Stomach (tissue), 9 donors: ENCODE results near the gene RASAL2. TPM values are rescaled to one million over a fixed set of nuclear protein-coding genes. Genes with fewer than 3 reads are reported as not detected.
"Not testable (repeated sequence)": the region's sequence is repeated elsewhere in the genome, so short reads cannot be mapped to it uniquely, and the experiment has no call there.

Experiments
- DNase-seq, 2 donors: peaks; one replicate each; pipeline versions ENCODE4 v3.0.0 to v3.0.0-alpha.2; 2013 to 2019
- H3K27ac ChIP-seq, 5 donors: fragments of 200-600 bp in 4 of 5; sonication (generic) in 4 of 5; one replicate each; pipeline ENCODE4 v1.5.1; 2013 to 2019; ENCODE audit warnings: mild to moderate bottlenecking in 1 of 5, moderate library complexity in 1 of 5
- H3K27me3 ChIP-seq, 3 donors: fragments of 200-600 bp; sonication (generic); one replicate each; pipeline ENCODE4 v1.5.1; 2017 to 2019; ENCODE audit warnings: mixed run types in 1 of 3
- H3K36me3 ChIP-seq, 4 donors: fragments of 200-600 bp; sonication (generic); 1 replicate in 3 of 4; 2 replicates in 1 of 4; pipeline ENCODE4 v1.5.1; 2016 to 2019
- H3K4me1 ChIP-seq, 4 donors: fragments of 200-600 bp; sonication (generic); one replicate each; pipeline ENCODE4 v1.5.1; 2016 to 2019
- H3K4me3 ChIP-seq, 4 donors: fragments of 200-600 bp; sonication (generic) in 3 of 4; one replicate each; pipeline ENCODE4 v1.5.1; 2016 to 2019; ENCODE audit warnings: mild to moderate bottlenecking in 1 of 4
- H3K9me3 ChIP-seq, 4 donors: fragments of 200-600 bp; sonication (generic); one replicate each; pipeline ENCODE4 v1.5.1; 2016 to 2019
- EP300 ChIP-seq: sonication (generic); formaldehyde crosslinking; IDR thresholded peaks from one replicate; pipeline ENCODE4 v1.6.1; 2017; ENCODE audit warnings: antibody characterized with exemption
- POLR2A ChIP-seq, 4 donors: fragments of 450-650 bp; IDR thresholded peaks; one replicate each; pipeline ENCODE4 v1.6.1; 2016; ENCODE audit warnings: antibody characterized with exemption in 4 of 4, control low read depth in 2 of 4, mild to moderate bottlenecking in 1 of 4, moderate library complexity in 1 of 4
- POLR2AphosphoS5 ChIP-seq, 3 donors: sonication (generic); formaldehyde crosslinking; IDR thresholded peaks; one replicate each; pipeline ENCODE4 v1.6.1; 2016; ENCODE audit warnings: antibody characterized with exemption in 3 of 3
- WGBS, 5 donors: extraction: QIAGEN DNeasy Blood & Tissue Kit in 3 of 5; methylation state at CpG; one replicate each; pipeline versions ENCODE4 v1.1.5 to v1.1.7; 2013 to 2018; 5-methylcytosine and 5-hydroxymethylcytosine counted together
- intact Hi-C: fragments of 100-400 bp; cut with DNase I; formaldehyde crosslinking; loops from one replicate; pipeline ENCODE4 v1.15.1; 2023; ENCODE audit warnings: low total_unique reads
- polyA plus RNA-seq, 3 donors: library from polyadenylated mRNA; stranded (reverse); fragments of 200-250 nt; gene quantifications; one replicate each; pipeline ENCODE4 v1.2.3, GENCODE V29; 2013
- total RNA-seq, 5 donors: library from RNA; depleted of rRNA; stranded (reverse); fragments of >200 nt; gene quantifications; one replicate each; pipeline versions ENCODE4 v1.1.0 to v1.2.3, GENCODE V29; 2014 to 2016
- TF ChIP-seq, protein P1 (sequence below), 7 experiments: fragments of 450-650 bp in 4 of 7; fragments of 200-600 bp in 3 of 7; sonication (generic) in 3 of 7; IDR thresholded peaks; one replicate each; pipeline ENCODE4 v1.5.1; 2016 to 2019; ENCODE audit warnings: antibody characterized with exemption in 7 of 7, control low read depth in 2 of 7, mild to moderate bottlenecking in 1 of 7
- donor health status: healthy with polysubstance abuse.
- donor health status: Bipolar disorder and iron deficiency.
- donor health status: healthy.

Gene RASAL2
- total and polyA plus RNA-seq, 8 donors, result 1.2 to 47.5 (median 14.3) TPM

DNA sequence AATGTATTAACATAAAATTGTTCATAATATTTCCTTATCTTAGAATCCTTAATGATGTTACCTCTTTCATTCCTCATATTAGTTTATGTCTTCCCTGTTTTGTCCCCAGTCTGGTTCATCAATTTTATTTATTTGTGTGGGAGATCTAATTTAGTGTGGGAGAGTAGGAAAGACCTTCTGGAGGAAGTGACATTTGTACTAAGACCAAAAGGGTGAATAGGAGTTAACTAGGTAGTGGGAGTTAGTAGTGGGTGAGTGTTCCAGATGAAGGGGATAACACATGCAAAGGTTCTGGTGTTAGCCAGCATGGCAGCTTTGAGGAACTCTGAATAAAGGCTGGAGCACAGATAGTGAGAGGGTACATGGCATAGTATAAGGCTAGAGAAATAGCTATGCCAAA lies 21.4 kb downstream of the RASAL2 start:
- no peak for TF ChIP-seq EP300
- no peaks in the 10 kb centered on the region for H3K9me3 ChIP-seq
- no peaks in the 10 kb centered on the region for H3K27me3 ChIP-seq
- H3K4me3 ChIP-seq, result no peak overlapping the region
- H3K27ac ChIP-seq, result no peak overlapping the region
- H3K4me1 ChIP-seq, result no peaks in the 10 kb centered on the region
- no peaks in the 10 kb centered on the region for H3K36me3 ChIP-seq
- DNase-seq, result no peak
- intact Hi-C loops, result no loop called here

DNA sequence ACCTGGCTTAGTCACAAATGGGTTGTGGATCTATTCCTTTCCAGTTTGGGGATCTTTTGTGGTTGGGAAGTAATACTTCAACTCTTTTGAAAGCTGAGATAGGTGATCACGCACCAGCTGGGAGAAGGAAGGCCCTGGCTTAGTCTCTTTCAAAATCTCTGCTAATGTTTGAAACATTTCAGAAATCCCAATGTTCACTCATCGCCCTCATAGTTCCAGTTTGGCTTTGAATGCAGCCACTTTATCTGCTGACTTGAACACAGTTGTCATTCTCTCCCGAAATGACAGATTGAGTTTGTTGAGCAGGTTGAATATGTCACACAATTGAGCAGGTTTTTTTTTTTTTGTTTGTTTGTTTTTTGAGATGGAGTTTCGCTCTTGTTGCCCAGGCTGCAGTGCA lies 24.6 kb downstream of the RASAL2 start:
- DNase-seq, result no peak
- H3K4me3 ChIP-seq, result no peak overlapping the region
- H3K4me1 ChIP-seq, result peaks cover 0 to 5% (median 0%) of the 10 kb centered on the region in 4 donors
- no peaks in the 10 kb centered on the region for H3K36me3 ChIP-seq
- intact Hi-C loops, result no loop called here
- H3K27me3 ChIP-seq, result no peaks in the 10 kb centered on the region
- no peak overlapping the region for H3K27ac ChIP-seq
- TF ChIP-seq POLR2A (IDR thresholded peaks at IDR 0.05) (no peak), POLR2AphosphoS5 (IDR thresholded peaks at IDR 0.05) (no peak), EP300 (no peak)
- TF ChIP-seq, protein P1, sequence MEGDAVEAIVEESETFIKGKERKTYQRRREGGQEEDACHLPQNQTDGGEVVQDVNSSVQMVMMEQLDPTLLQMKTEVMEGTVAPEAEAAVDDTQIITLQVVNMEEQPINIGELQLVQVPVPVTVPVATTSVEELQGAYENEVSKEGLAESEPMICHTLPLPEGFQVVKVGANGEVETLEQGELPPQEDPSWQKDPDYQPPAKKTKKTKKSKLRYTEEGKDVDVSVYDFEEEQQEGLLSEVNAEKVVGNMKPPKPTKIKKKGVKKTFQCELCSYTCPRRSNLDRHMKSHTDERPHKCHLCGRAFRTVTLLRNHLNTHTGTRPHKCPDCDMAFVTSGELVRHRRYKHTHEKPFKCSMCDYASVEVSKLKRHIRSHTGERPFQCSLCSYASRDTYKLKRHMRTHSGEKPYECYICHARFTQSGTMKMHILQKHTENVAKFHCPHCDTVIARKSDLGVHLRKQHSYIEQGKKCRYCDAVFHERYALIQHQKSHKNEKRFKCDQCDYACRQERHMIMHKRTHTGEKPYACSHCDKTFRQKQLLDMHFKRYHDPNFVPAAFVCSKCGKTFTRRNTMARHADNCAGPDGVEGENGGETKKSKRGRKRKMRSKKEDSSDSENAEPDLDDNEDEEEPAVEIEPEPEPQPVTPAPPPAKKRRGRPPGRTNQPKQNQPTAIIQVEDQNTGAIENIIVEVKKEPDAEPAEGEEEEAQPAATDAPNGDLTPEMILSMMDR (IDR thresholded peaks at IDR 0.05), result no peak
- WGBS, 5 donors, result 94 to 98% (median 95%) methylated on average over 4 of the region's 4 CpGs
- H3K9me3 ChIP-seq, result no peaks in the 10 kb centered on the region

DNA sequence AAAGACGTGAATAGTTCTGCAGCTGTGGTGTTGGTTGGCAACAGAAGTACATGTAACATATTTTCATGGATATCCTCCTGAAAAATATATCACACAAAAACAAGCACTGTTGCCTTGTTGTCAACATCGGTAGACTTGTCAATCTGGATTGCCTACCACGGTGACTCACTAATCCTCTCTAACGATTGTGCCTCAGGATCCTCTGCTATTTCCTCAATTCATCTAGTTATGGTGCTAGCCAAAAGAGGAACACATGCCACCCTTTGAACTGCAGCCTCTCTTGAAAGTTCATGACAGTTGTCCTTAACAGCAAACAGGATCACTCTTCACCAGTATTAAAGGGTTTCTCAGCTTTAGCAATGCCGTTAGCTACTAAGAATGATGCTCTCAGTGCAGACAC lies 25.7 kb downstream of the RASAL2 start:
- TF ChIP-seq, protein P1 (IDR thresholded peaks at IDR 0.05), result no peak
- TF ChIP-seq POLR2A (IDR thresholded peaks at IDR 0.05) (no peak), POLR2AphosphoS5 (IDR thresholded peaks at IDR 0.05) (no peak), EP300 (no peak)
- Histone ChIP-seq H3K4me1 (peaks cover 0 to 11% (median 4%) of the 10 kb centered on the region in 4 donors), H3K9me3 (no peaks in the 10 kb centered on the region), H3K36me3 (no peaks in the 10 kb centered on the region), H3K27me3 (no peaks in the 10 kb centered on the region), H3K27ac (no peak overlapping the region), H3K4me3 (no peak overlapping the region)
- intact Hi-C loops, result no loop called here
- DNase-seq, result no peak
- whole genome bisulfite sequencing, 5 donors, result 78 to 88% (median 82%) methylated on average over 5 of the region's 5 CpGs

DNA sequence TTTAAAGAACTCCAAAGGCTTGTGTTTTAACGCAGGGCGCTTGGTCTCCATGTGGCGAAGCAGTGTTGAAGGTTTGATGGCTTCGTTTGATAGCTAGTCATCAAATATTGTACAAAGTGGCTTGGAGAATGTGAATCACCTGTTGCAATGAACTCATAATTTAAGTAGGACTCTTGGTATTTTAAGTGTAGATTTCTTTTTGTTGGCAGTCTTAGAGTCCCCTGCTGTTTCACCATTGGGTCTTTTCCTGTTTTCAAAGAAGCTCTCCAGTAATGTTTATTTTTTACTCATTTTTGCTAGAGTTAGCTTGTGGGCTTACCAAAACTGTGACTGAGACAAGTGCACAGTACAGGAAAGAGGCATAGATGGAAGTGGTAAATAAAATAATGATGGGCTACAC lies 26.2 kb downstream of the RASAL2 start:
- Histone ChIP-seq H3K9me3 (no peaks in the 10 kb centered on the region), H3K4me1 (peaks cover 0 to 12% (median 5%) of the 10 kb centered on the region in 4 donors), H3K27ac (no peak overlapping the region), H3K4me3 (no peak overlapping the region), H3K27me3 (no peaks in the 10 kb centered on the region), H3K36me3 (no peaks in the 10 kb centered on the region)
- intact Hi-C loops, result no loop called here
- TF ChIP-seq POLR2A (IDR thresholded peaks at IDR 0.05) (no peak), POLR2AphosphoS5 (IDR thresholded peaks at IDR 0.05) (no peak), EP300 (no peak)
- TF ChIP-seq, protein P1 (IDR thresholded peaks at IDR 0.05), result no peak
- no peak for DNase-seq
- 94 to 99% (median 96%) methylated on average over 4 of the region's 4 CpGs for WGBS, 5 donors

DNA sequence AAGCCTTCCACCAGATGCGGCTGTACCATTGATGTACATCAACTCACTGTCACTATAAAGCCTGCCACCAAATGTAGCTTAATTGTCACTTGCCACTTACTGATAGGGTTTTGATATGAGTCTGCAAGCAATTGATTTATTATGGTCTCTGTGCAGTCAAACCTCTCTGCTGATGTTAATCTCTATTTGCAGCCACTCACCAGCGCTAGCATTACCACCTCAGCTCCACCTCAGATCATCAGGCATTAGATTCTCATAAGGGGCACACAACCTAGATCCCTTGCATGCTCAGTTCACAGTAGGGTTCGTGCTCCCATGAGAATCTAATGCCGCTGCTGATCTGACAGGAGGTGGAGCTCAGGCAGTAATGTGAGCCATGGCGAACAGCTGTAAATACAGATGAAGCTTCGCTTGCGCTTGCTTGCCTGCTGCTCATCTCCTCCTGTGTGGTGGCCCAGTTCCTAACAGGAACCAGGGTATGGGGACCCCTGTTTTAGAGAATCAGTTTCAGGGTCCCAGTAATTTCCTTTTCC lies 26.7 kb downstream of the RASAL2 start:
- intact Hi-C loops, H3K27ac ChIP-seq, H3K27me3 ChIP-seq, H3K9me3 ChIP-seq, DNase-seq, H3K4me3 ChIP-seq, H3K36me3 ChIP-seq: not testable (repeated sequence)
- 92 to 97% (median 95%) methylated on average over 7 of the region's 7 CpGs for WGBS, 5 donors
- peaks cover 0 to 17% (median 5%) of the 10 kb centered on the region in 4 donors for H3K4me1 ChIP-seq
